ENCODE measurements around the gene C8G. TPM values are rescaled to one million over a fixed set of nuclear protein-coding genes. Genes with fewer than 3 reads are reported as not detected.

C8G gene
- total and polyA plus RNA-seq, 2 donors (not counting 1 experiment from before 2014, with no cell fraction given): 1.7 to 2.8 TPM

GRCh38 chr9:136937186-136938001 lies 7.6 kb upstream of the C8G start:
- no peak overlapping the region for H3K27ac Mint-ChIP-seq

More at GRCh38 chr9:136937186-136938001, 7.6 kb upstream of the C8G start:
- no peak for TF ChIP-seq CTCF (IDR thresholded peaks at IDR 0.05)
- no peak for TF ChIP-seq EZH2 (IDR thresholded peaks at IDR 0.05; ENCODE audit: borderline replicate concordance, insufficient read depth, low read depth, low read length, poor library complexity, severe bottlenecking)
- Histone ChIP-seq H3K4me2 (replicated peaks; ENCODE audit: low read depth, low read length, poor library complexity, severe bottlenecking) (no peak overlapping the region), H3K9ac (ENCODE audit: low read length) (no peak overlapping the region), H3K4me3 (ENCODE audit: control extremely low read depth in 1 of 5, extremely low read depth in 1 of 5, insufficient read depth in 1 of 5, low read depth in 2 of 5, low read length in 4 of 5) (no peak overlapping the region), H3K27me3 (replicated peaks in 1 of 4; ENCODE audit: control extremely low read depth in 1 of 4, control insufficient read depth in 3 of 4, insufficient read depth in 4 of 4, low read length in 3 of 4) (no peaks in the 10 kb centered on the region), H3K79me2 (ENCODE audit: control insufficient read depth, insufficient read depth, low read length) (peaks cover 8% of the 10 kb centered on the region), H3K9me3 (ENCODE audit: control extremely low read depth in 1 of 3, control insufficient read depth in 2 of 3, insufficient read depth in 1 of 3, low read length in 2 of 3) (no peaks in the 10 kb centered on the region), H3K36me3 (replicated peaks in 1 of 2; ENCODE audit: control extremely low read depth in 1 of 2, control insufficient read depth in 1 of 2, extremely low read depth in 1 of 2, insufficient read depth in 2 of 2, low read length in 1 of 2) (peaks cover 2 to 28% of the 10 kb centered on the region in 2 experiments), H2AFZ (ENCODE audit: insufficient read depth, low read depth, low read length, poor library complexity, severe bottlenecking) (no peak overlapping the region), H3K4me1 (ENCODE audit: control insufficient read depth in 2 of 2, insufficient read depth in 2 of 2, low read length in 2 of 2) (no peaks in the 10 kb centered on the region), H3K27ac (ENCODE audit: low read length in 2 of 2) (no peak overlapping the region), H4K20me1 (ENCODE audit: control insufficient read depth, insufficient read depth, low read length, poor library complexity, severe bottlenecking) (peaks cover 58% of the 10 kb centered on the region)
- ATAC-seq (ENCODE audit: low read depth): no peak
- POLR2A ChIA-PET: interaction anchor here (0.7 kb wide), 1 partner anchor 327 kb away, joined by 4 read pairs; no protein-coding TSS in a partner anchor
- H3K4me1 Mint-ChIP-seq: peaks cover 2% of the 10 kb centered on the region
- no peaks in the 10 kb centered on the region for H3K9me3 Mint-ChIP-seq (ENCODE audit: insufficient read depth)
- DNase-seq: no peak
- 92% methylated on average over 15 of the region's 15 CpGs for WGBS (ENCODE audit: insufficient coverage)
- intact Hi-C loops (cut with micrococcal nuclease): no loop called here
- CTCF ChIA-PET: interaction anchor here (0.7 to 1.7 kb wide), 6 partner anchors 11 to 130 kb away, joined by 3 to 5 read pairs (median 3); no protein-coding TSS in a partner anchor
- H3K27me3 Mint-ChIP-seq: no peaks in the 10 kb centered on the region
- no peak overlapping the region for H3K4me3 Mint-ChIP-seq

Data from B cell (primary cell).